Right cardiac atrium (tissue), 5 donors: ENCODE results near the gene LMOD1. TPM values are rescaled to one million over a fixed set of nuclear protein-coding genes. Genes with fewer than 3 reads are reported as not detected.
A peak's percentile ranks its signal among the peaks of the same experiment; 100 is the strongest.

Experiments used
- ATAC-seq, 2 donors: fragments of 200-7000 bp; cut with Tn5 transposase; one replicate each; pipeline versions ENCODE4 v1.8.0 to v1.9.1; 2020; ENCODE audit warnings: moderate library complexity in 2 of 2, mild to moderate bottlenecking in 1 of 2
- DNase-seq, 3 donors: peaks; one replicate each; pipeline ENCODE4 v3.0.0-alpha.2; 2020
- H3K27ac ChIP-seq: one replicate; pipeline ENCODE4 v1.5.1; 2013; ENCODE audit warnings: mild to moderate bottlenecking, low read length, control low read depth, moderate library complexity
- H3K27me3 ChIP-seq: one replicate; pipeline ENCODE4 v1.6.1; 2013; ENCODE audit not compliant: control insufficient read depth, insufficient read depth
- H3K4me1 ChIP-seq: one replicate; pipeline ENCODE4 v1.6.1; 2013; ENCODE audit warnings: low read length; ENCODE audit not compliant: control insufficient read depth, insufficient read depth
- H3K4me3 ChIP-seq: one replicate; pipeline ENCODE4 v1.5.1; 2013; ENCODE audit warnings: low read length, control low read depth
- H3K9me3 ChIP-seq: one replicate; pipeline ENCODE4 v1.6.1; 2013; ENCODE audit warnings: low read length; ENCODE audit not compliant: control insufficient read depth
- WGBS: extraction: QIAGEN DNeasy Blood & Tissue Kit; methylation state at CpG from one replicate; pipeline ENCODE4 v1.1.7; 2013; 5-methylcytosine and 5-hydroxymethylcytosine counted together
- intact Hi-C, 4 donors: fragments of 100-400 bp; cut with DNase I; formaldehyde crosslinking; loops; one replicate each; pipeline versions ENCODE4 v1.11.0 to v1.14.0; 2022 to 2023
- polyA plus RNA-seq: library from polyadenylated mRNA; stranded (reverse); fragments of 200-250 nt; gene quantifications from one replicate; pipeline ENCODE4 v1.2.3, GENCODE V29; 2013
- total RNA-seq, 4 donors: library from RNA; stranded (reverse); fragmentation: NEBNext Ultra II Directional; extraction: Animal tissue kit (Norgen Biotek cat#: 25700); gene quantifications; one replicate each; pipeline ENCODE4 v1.2.1, GENCODE V29; 2021
- donor health status: healthy with polysubstance abuse.
- donor health status: DM: no; HTN: yes; CAD: no.
- donor health status: DM: no; HTN: no; CAD: no.
- donor health status: DM: no; HTN: yes; CAD: no; lungs with severe emphysema.
- donor health status: DM: yes; HTN: yes; CAD: no.

The LMOD1 gene
- total and polyA plus RNA-seq, 5 donors: 22.0 to 40.6 (median 33.7) TPM

GRCh38 chr1:201937624-201938213, 8.6 kb downstream of the LMOD1 start:
- no peak overlapping the region for H3K27ac ChIP-seq
- intact Hi-C loops: no loop called here
- ATAC-seq (peak in 1 of 2 donors; percentile 23), DNase-seq (no peak)
- H3K4me1 ChIP-seq: peaks cover 12% of the 10 kb centered on the region
- H3K9me3 ChIP-seq: no peaks in the 10 kb centered on the region
- no peak overlapping the region for H3K4me3 ChIP-seq
- WGBS: 64% methylated on average over 5 of the region's 5 CpGs
- H3K27me3 ChIP-seq: no peaks in the 10 kb centered on the region

GRCh38 chr1:201933840-201934430, 12.4 kb downstream of the LMOD1 start:
- no peak overlapping the region for H3K27ac ChIP-seq
- DNase-seq: no peak
- H3K9me3 ChIP-seq: no peaks in the 10 kb centered on the region
- peaks cover 9% of the 10 kb centered on the region for H3K4me1 ChIP-seq
- no peak overlapping the region for H3K4me3 ChIP-seq
- no peak for ATAC-seq
- intact Hi-C loops: no loop called here
- H3K27me3 ChIP-seq: no peaks in the 10 kb centered on the region
- 52% methylated on average over 5 of the region's 5 CpGs for WGBS

DNA sequence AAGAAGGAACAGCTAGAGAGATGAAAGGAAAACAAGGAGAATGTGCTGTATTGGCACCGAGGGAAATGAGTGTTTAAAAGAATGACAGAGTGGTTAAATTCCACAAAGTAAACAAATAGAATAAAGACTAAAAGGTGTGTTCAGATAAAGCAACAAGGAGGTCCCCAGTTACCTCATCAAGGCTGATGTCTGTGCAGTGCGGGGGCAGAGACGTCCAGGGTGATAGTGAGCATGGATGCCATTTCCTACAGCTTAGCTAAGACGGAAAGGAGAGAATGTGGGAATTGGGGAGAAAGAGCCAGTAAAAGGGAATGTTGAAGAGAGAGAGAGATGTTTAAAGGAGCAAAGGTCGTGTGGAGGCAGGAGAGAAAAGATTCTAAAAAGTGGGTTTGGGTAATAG, 15.5 kb downstream of the LMOD1 start:
- H3K27ac ChIP-seq: no peak overlapping the region
- H3K27me3 ChIP-seq: no peaks in the 10 kb centered on the region
- H3K4me3 ChIP-seq: no peak overlapping the region
- H3K9me3 ChIP-seq: no peaks in the 10 kb centered on the region
- no peak for DNase-seq
- intact Hi-C loops: no loop called here
- H3K4me1 ChIP-seq: peaks cover 4% of the 10 kb centered on the region
- WGBS: 72% methylated on average over 5 of the region's 5 CpGs
- ATAC-seq: no peak

DNA sequence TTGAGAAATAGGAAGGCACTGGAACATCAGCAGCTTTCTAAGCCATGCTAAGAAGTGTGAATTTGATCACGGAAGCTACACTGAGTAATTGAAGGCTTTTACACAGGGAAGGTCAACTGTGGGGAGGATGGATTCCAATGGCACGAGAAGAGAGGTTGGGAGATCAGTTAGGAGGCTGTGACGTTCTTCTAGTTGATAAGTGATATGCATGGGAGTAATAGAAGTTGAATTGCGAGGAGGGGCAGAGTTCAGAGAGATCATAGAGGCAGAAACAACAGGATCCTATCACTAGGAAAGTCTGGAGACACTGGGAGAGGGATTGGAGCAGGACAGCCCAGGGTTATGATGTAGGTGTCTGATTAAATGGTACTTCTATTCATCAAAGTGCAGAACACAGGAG, 16.2 kb downstream of the LMOD1 start:
- no peaks in the 10 kb centered on the region for H3K27me3 ChIP-seq
- WGBS: 70% methylated on average over 4 of the region's 4 CpGs
- H3K9me3 ChIP-seq: no peaks in the 10 kb centered on the region
- no peak overlapping the region for H3K27ac ChIP-seq
- intact Hi-C loops: no loop called here
- no peak for ATAC-seq
- H3K4me3 ChIP-seq: no peak overlapping the region
- DNase-seq: no peak
- peaks cover 4% of the 10 kb centered on the region for H3K4me1 ChIP-seq

GRCh38 chr1:201928266-201928665, 18.1 kb downstream of the LMOD1 start:
- Histone ChIP-seq H3K4me1 (no peaks in the 10 kb centered on the region), H3K27ac (no peak overlapping the region), H3K4me3 (no peak overlapping the region), H3K9me3 (no peaks in the 10 kb centered on the region), H3K27me3 (no peaks in the 10 kb centered on the region)
- ATAC-seq: peak in 1 of 2 donors; percentile 18
- no peak for DNase-seq
- WGBS: 85% methylated on average over 3 of the region's 3 CpGs
- intact Hi-C loops: no loop called here

- Histone ChIP-seq H3K27me3 (no peaks in the 10 kb centered on the region), H3K9me3 (no peaks in the 10 kb centered on the region), H3K4me1 (no peaks in the 10 kb centered on the region), H3K27ac (peak overlapping the region; percentile 6), H3K4me3 (no peak overlapping the region)
- 54% methylated on average over 5 of the region's 5 CpGs for WGBS
- ATAC-seq (peak; percentile 25 to 45), DNase-seq (no peak)
- intact Hi-C loops: no loop called here
These were observed 20.2 kb downstream of the LMOD1 start for GRCh38 chr1:201925981-201926645.

GRCh38 chr1:201925301-201925567, 21.1 kb downstream of the LMOD1 start:
- no peaks in the 10 kb centered on the region for H3K4me1 ChIP-seq
- 90% methylated on average over 2 of the region's 2 CpGs for WGBS
- intact Hi-C loops: no loop called here

DNA sequence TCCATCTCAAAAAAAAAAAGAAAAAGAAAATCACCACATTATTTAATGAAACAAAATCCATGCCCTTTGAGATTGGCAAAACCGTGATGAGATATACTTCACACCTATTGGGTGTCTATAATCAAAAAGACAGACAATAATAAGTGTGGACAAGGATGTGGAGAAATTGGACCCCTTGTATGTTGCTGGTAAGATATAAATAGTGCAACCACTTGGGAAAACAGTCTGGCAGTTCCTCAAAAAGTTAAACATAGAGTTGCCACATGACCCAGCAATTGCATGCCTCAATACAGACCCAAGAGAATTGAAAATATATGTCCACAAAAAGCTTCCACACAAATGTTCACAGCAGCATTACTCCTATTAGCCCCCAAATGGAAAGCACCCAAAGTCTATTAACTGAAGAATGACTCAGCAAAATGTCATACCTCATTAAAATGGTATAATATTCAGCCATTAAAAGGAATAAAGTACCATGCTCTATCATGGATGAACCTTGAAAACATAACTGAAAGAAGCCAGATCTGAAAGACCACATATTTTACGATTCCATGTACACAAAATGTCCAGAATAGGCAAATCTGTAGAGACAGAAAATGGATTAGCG, 24.3 kb downstream of the LMOD1 start:
- Histone ChIP-seq H3K9me3 (peaks cover 2% of the 10 kb centered on the region), H3K27me3 (no peaks in the 10 kb centered on the region), H3K4me3 (no peak overlapping the region), H3K4me1 (peaks cover 12% of the 10 kb centered on the region), H3K27ac (no peak overlapping the region)
- 90% methylated on average over 3 of the region's 3 CpGs for WGBS
- no peak for DNase-seq
- no peak for ATAC-seq
- intact Hi-C loops: no loop called here

More at GRCh38 chr1:201925301-201925567, 21.1 kb downstream of the LMOD1 start:
- no peak for ATAC-seq
- Histone ChIP-seq H3K9me3 (no peaks in the 10 kb centered on the region), H3K4me3 (no peak overlapping the region), H3K27me3 (no peaks in the 10 kb centered on the region), H3K27ac (no peak overlapping the region)
- no peak for DNase-seq

- DNase-seq (no peak), ATAC-seq (no peak)
- intact Hi-C loops: no loop called here
- no peak overlapping the region for H3K4me3 ChIP-seq
- H3K27ac ChIP-seq: peak overlapping the region; percentile 83
- peaks cover 2% of the 10 kb centered on the region for H3K9me3 ChIP-seq
- H3K4me1 ChIP-seq: peaks cover 20% of the 10 kb centered on the region
- WGBS: 80% methylated on average over 5 of the region's 5 CpGs
- no peaks in the 10 kb centered on the region for H3K27me3 ChIP-seq
These were observed 28.0 kb downstream of the LMOD1 start for GRCh38 chr1:201918343-201918742.

- DNase-seq (peak in 1 of 3 donors; percentile 68), ATAC-seq (peak; percentile 78 to 80)
- peaks cover 2% of the 10 kb centered on the region for H3K9me3 ChIP-seq
- H3K27ac ChIP-seq: peak overlapping the region; percentile 83
- H3K4me3 ChIP-seq: no peak overlapping the region
- intact Hi-C loops: no loop called here
- 52% methylated on average over 7 of the region's 7 CpGs for WGBS
- H3K27me3 ChIP-seq: no peaks in the 10 kb centered on the region
- H3K4me1 ChIP-seq: peaks cover 20% of the 10 kb centered on the region
These were observed 28.9 kb downstream of the LMOD1 start for GRCh38 chr1:201917362-201918033.
